HepG2 (cell line): Measurements from ENCODE around the gene CNR2. TPM values are rescaled to one million over a fixed set of nuclear protein-coding genes. Genes with fewer than 3 reads are reported as not detected.

Source experiments
- CAMTA2 ChIP-seq: sonication (generic); formaldehyde crosslinking; IDR thresholded peaks from 2 replicates; pipeline ENCODE4 v1.4.0; 2020; ENCODE audit warnings: mild to moderate bottlenecking, missing genetic modification reagents, borderline replicate concordance
- CCAR2 ChIP-seq: fragments of 200-400 bp; formaldehyde crosslinking; optimal IDR thresholded peaks from 2 replicates; pipeline ENCODE3; 2018; ENCODE audit warnings: low read depth, mild to moderate bottlenecking, low read length, moderate library complexity
- PHF5A ChIP-seq: IDR thresholded peaks from one replicate; pipeline ENCODE4 v1.6.1; 2018; ENCODE audit warnings: low read depth, missing genetic modification reagents; ENCODE audit not compliant: unreplicated experiment
- PITX1 ChIP-seq: sonication (generic); formaldehyde crosslinking; IDR thresholded peaks from 2 replicates; pipeline ENCODE4 v1.5.1; 2020; ENCODE audit warnings: mild to moderate bottlenecking, missing genetic modification reagents
- SOX13 ChIP-seq, 3 experiments: fragments of 450-650 bp in 1 of 3; sonication (generic) in 1 of 3; formaldehyde crosslinking in 1 of 3; IDR thresholded peaks in 2 of 3; conservative IDR thresholded peaks in 1 of 3; 2 replicates each; pipeline versions ENCODE4 v1.5.0 to v1.6.1; 2016 to 2020; ENCODE audit warnings: antibody characterized with exemption in 1 of 3, mild to moderate bottlenecking in 1 of 3, missing compliant biosample characterization in 1 of 3, missing genetic modification reagents in 1 of 3, moderate library complexity in 1 of 3
- U2AF2 ChIP-seq: fragments of 200-400 bp; formaldehyde crosslinking; IDR thresholded peaks from 2 replicates; pipeline ENCODE4 v1.6.1; 2017; ENCODE audit warnings: low read depth, mild to moderate bottlenecking, low read length
- XBP1 ChIP-seq: sonication (generic); formaldehyde crosslinking; IDR thresholded peaks from 2 replicates; pipeline ENCODE4 v1.5.0; 2020; ENCODE audit warnings: missing genetic modification reagents
- ZBTB38 ChIP-seq: sonication (generic); formaldehyde crosslinking; IDR thresholded peaks from 2 replicates; pipeline ENCODE4 v1.5.1; 2020; ENCODE audit warnings: mild to moderate bottlenecking, missing genetic modification reagents
- ZNF180 ChIP-seq: sonication (generic); formaldehyde crosslinking; IDR thresholded peaks from 2 replicates; pipeline ENCODE4 v1.4.0; 2020; ENCODE audit warnings: low read depth, missing genetic modification reagents, borderline replicate concordance
- ZNF441 ChIP-seq: sonication (generic); formaldehyde crosslinking; IDR thresholded peaks from 2 replicates; pipeline ENCODE4 v1.7.0; 2021; ENCODE audit warnings: missing genetic modification reagents, borderline replicate concordance
- ZNF670 ChIP-seq: sonication (generic); formaldehyde crosslinking; IDR thresholded peaks from 2 replicates; pipeline ENCODE4 v1.8.0; 2022; ENCODE audit warnings: mild to moderate bottlenecking, missing genetic modification reagents, borderline replicate concordance
- ZNF878 ChIP-seq: sonication (generic); formaldehyde crosslinking; IDR thresholded peaks from 2 replicates; pipeline ENCODE4 v1.8.1; 2023; ENCODE audit warnings: mild to moderate bottlenecking, missing genetic modification reagents, moderate library complexity
- polyA plus RNA-seq, 8 experiments: library from polyadenylated mRNA; depleted of rRNA in 3 of 8; stranded (reverse) in 7 of 8; unstranded in 1 of 8; fragments of >200 nt; fragmentation: Illumina TruSeq in 4 of 8; extraction: Trizol in 4 of 8; gene quantifications; 2 replicates each; pipeline versions ENCODE4 v1.2.1 to v1.2.3, GENCODE V29; 2011 to 2016; ENCODE audit warnings: low read depth in 4 of 8, missing spikeins in 1 of 8, mixed read lengths in 1 of 8; ENCODE audit not compliant: insufficient read depth in 1 of 8
- total RNA-seq, 5 experiments: library from RNA; depleted of rRNA; stranded (reverse); fragments of >200 nt; fragmentation: Illumina TruSeq; extraction: Trizol; gene quantifications; 2 replicates each; pipeline ENCODE4 v1.2.3, GENCODE V29; 2016; ENCODE audit warnings: low read depth in 1 of 5
- TF ChIP-seq, protein P1 (sequence below): sonication (generic); formaldehyde crosslinking; IDR thresholded peaks from 2 replicates; pipeline ENCODE4 v1.4.0; 2020; ENCODE audit warnings: missing genetic modification reagents
- TF ChIP-seq, protein P2 (sequence below): sonication (generic); formaldehyde crosslinking; IDR thresholded peaks from 2 replicates; pipeline ENCODE4 v1.8.0; 2022; ENCODE audit warnings: mild to moderate bottlenecking, missing genetic modification reagents, moderate library complexity
- TF ChIP-seq, protein P3 (sequence below): sonication (generic); formaldehyde crosslinking; IDR thresholded peaks from 2 replicates; pipeline ENCODE4 v1.4.0; 2020; ENCODE audit warnings: low read depth, missing genetic modification reagents
- TF ChIP-seq, protein P4 (sequence below): sonication (generic); formaldehyde crosslinking; IDR thresholded peaks from 2 replicates; pipeline ENCODE4 v1.5.1; 2020; ENCODE audit warnings: missing genetic modification reagents, mild to moderate bottlenecking, borderline replicate concordance

The CNR2 gene
- total and polyA plus RNA-seq, 2 of the 13 experiments (the other 11 are each of a cell fraction or from before 2014, with no cell fraction given): not detected

DNA sequence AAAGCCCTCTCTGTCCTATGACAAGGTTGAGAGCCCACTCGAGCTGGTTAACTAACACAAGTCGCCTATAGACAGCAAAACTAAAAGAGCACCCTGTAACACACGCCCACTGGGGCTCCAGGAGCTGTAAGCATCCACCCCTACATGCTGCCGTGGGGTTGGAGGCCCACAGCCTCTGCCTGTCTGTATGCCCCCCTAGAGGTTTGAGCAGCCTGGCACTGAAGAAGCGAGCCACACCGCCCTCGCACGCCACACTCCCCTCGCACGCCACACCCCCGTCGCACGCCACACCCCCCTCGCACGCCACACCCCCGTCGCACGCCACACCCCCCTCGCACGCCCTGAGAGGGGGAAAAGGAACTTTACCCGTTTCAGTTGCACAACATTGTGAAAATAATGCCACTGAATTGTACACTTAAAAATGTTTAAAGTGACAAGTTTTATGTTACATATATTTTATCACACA lies 74.7 kb downstream of the CNR2 start (continued):
- TF ChIP-seq, protein P1, sequence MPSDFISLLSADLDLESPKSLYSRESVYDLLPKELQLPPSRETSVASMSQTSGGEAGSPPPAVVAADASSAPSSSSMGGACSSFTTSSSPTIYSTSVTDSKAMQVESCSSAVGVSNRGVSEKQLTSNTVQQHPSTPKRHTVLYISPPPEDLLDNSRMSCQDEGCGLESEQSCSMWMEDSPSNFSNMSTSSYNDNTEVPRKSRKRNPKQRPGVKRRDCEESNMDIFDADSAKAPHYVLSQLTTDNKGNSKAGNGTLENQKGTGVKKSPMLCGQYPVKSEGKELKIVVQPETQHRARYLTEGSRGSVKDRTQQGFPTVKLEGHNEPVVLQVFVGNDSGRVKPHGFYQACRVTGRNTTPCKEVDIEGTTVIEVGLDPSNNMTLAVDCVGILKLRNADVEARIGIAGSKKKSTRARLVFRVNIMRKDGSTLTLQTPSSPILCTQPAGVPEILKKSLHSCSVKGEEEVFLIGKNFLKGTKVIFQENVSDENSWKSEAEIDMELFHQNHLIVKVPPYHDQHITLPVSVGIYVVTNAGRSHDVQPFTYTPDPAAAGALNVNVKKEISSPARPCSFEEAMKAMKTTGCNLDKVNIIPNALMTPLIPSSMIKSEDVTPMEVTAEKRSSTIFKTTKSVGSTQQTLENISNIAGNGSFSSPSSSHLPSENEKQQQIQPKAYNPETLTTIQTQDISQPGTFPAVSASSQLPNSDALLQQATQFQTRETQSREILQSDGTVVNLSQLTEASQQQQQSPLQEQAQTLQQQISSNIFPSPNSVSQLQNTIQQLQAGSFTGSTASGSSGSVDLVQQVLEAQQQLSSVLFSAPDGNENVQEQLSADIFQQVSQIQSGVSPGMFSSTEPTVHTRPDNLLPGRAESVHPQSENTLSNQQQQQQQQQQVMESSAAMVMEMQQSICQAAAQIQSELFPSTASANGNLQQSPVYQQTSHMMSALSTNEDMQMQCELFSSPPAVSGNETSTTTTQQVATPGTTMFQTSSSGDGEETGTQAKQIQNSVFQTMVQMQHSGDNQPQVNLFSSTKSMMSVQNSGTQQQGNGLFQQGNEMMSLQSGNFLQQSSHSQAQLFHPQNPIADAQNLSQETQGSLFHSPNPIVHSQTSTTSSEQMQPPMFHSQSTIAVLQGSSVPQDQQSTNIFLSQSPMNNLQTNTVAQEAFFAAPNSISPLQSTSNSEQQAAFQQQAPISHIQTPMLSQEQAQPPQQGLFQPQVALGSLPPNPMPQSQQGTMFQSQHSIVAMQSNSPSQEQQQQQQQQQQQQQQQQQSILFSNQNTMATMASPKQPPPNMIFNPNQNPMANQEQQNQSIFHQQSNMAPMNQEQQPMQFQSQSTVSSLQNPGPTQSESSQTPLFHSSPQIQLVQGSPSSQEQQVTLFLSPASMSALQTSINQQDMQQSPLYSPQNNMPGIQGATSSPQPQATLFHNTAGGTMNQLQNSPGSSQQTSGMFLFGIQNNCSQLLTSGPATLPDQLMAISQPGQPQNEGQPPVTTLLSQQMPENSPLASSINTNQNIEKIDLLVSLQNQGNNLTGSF (CRISPR knock-in tag): no peak
- TF ChIP-seq ZBTB38 (CRISPR knock-in tag) (peak; percentile 22; the same call in 1 of the 2 replicates), ZNF670 (no peak), ZNF441 (CRISPR knock-in tag) (no peak), XBP1 (CRISPR knock-in tag) (no peak), CAMTA2 (CRISPR knock-in tag) (no peak), ZNF180 (CRISPR knock-in tag) (no peak), SOX13 (IDR thresholded peaks at IDR 0.05) (no peak), SOX13 (CRISPR knock-in tag; conservative IDR thresholded peaks at IDR 0.05 in 1 of 2, IDR thresholded peaks at IDR 0.05 in 1 of 2) (no peak), PITX1 (no peak), ZNF878 (CRISPR knock-in tag) (no peak), U2AF2 (no peak), PHF5A (no peak), CCAR2 (no peak)
- TF ChIP-seq, protein P2, sequence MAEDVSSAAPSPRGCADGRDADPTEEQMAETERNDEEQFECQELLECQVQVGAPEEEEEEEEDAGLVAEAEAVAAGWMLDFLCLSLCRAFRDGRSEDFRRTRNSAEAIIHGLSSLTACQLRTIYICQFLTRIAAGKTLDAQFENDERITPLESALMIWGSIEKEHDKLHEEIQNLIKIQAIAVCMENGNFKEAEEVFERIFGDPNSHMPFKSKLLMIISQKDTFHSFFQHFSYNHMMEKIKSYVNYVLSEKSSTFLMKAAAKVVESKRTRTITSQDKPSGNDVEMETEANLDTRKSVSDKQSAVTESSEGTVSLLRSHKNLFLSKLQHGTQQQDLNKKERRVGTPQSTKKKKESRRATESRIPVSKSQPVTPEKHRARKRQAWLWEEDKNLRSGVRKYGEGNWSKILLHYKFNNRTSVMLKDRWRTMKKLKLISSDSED (CRISPR knock-in tag): no peak
- TF ChIP-seq, protein P3, sequence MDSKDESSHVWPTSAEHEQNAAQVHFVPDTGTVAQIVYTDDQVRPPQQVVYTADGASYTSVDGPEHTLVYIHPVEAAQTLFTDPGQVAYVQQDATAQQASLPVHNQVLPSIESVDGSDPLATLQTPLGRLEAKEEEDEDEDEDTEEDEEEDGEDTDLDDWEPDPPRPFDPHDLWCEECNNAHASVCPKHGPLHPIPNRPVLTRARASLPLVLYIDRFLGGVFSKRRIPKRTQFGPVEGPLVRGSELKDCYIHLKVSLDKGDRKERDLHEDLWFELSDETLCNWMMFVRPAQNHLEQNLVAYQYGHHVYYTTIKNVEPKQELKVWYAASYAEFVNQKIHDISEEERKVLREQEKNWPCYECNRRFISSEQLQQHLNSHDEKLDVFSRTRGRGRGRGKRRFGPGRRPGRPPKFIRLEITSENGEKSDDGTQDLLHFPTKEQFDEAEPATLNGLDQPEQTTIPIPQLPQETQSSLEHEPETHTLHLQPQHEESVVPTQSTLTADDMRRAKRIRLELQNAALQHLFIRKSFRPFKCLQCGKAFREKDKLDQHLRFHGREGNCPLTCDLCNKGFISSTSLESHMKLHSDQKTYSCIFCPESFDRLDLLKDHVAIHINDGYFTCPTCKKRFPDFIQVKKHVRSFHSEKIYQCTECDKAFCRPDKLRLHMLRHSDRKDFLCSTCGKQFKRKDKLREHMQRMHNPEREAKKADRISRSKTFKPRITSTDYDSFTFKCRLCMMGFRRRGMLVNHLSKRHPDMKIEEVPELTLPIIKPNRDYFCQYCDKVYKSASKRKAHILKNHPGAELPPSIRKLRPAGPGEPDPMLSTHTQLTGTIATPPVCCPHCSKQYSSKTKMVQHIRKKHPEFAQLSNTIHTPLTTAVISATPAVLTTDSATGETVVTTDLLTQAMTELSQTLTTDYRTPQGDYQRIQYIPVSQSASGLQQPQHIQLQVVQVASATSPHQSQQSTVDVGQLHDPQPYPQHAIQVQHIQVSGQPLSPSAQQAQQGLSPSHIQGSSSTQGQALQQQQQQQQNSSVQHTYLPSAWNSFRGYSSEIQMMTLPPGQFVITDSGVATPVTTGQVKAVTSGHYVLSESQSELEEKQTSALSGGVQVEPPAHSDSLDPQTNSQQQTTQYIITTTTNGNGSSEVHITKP (CRISPR knock-in tag): no peak
- TF ChIP-seq, protein P4, sequence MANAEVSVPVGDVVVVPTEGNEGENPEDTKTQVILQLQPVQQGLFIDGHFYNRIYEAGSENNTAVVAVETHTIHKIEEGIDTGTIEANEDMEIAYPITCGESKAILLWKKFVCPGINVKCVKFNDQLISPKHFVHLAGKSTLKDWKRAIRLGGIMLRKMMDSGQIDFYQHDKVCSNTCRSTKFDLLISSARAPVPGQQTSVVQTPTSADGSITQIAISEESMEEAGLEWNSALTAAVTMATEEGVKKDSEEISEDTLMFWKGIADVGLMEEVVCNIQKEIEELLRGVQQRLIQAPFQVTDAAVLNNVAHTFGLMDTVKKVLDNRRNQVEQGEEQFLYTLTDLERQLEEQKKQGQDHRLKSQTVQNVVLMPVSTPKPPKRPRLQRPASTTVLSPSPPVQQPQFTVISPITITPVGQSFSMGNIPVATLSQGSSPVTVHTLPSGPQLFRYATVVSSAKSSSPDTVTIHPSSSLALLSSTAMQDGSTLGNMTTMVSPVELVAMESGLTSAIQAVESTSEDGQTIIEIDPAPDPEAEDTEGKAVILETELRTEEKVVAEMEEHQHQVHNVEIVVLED (CRISPR knock-in tag): peak; percentile 77
